Mammary epithelial cell (primary cell): ENCODE data around the gene ITLN2.

Experiments used
- CTCF ChIP-seq, 2 donors: IDR thresholded peaks in 1 of 2; conservative IDR thresholded peaks in 1 of 2; 2 replicates each; pipeline ENCODE4 v1.5.1; 2011 to 2012; ENCODE audit warnings: inconsistent platforms in 2 of 2, low read length in 2 of 2, mild to moderate bottlenecking in 2 of 2, control low read depth in 1 of 2, low read depth in 1 of 2; ENCODE audit not compliant: insufficient read depth in 1 of 2; ENCODE audit errors: extremely low read depth in 1 of 2
- EZH2 ChIP-seq: IDR thresholded peaks from 2 replicates; pipeline ENCODE4 v1.6.1; 2012; ENCODE audit warnings: low read length, inconsistent platforms, borderline replicate concordance

DNA sequence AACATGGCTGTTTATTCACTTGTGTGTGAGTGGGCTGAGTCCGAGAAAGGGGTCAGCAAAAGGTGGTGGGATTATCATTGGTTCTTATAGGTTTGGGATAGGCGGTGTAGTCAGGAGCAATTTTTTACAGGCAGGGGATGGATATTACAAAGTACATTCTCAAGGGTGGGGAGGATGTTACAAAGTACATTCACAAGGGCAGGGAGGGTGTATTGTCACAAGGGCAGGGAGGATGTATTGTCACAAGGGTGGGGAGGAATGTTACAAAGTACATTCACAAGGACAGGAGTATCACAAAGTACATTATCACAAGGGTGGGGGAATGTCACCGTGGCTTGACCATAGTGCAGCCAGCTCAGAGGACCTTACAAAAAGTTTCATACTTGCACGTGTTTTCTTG, 31.1 kb upstream of the ITLN2 start:
- TF ChIP-seq CTCF (conservative IDR thresholded peaks at IDR 0.05 in 1 of 2, IDR thresholded peaks at IDR 0.05 in 1 of 2; ENCODE audit: extremely low read depth in 1 of 2, insufficient read depth in 1 of 2, low read depth in 1 of 2, low read length in 2 of 2) (no peak), EZH2 (no peak)
